HG03175 (cell line): Measurements from ENCODE around the gene CRAMP1.

Source experiments
- ATAC-seq: cut with Tn5 transposase; IDR thresholded peaks from one replicate; pipeline ENCODE4 v1.9.1; 2021; ENCODE audit warnings: mild to moderate bottlenecking, moderate library complexity; ENCODE audit not compliant: unreplicated experiment

Gene CRAMP1

DNA sequence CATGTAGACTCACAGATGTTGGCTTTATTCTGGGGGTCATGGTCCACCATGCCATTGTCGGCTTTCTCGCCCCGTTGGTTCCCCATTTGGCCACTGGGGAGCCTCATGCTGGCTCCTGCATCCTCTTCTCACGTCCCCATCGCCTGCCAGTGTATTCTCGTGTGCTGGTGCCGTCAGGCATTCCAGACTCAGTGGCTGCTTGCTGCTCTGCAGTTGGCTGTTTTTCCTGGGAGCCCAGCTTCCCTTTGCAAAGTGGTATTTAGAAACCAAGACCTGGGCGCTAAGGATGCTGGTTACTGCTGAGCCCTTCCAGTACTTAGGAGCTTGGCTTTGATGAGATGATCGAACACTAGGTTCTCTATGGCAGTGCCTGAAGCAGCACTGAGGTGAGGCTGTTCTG is 19.1 kb downstream of the CRAMP1 start:
- no peak for ATAC-seq

DNA sequence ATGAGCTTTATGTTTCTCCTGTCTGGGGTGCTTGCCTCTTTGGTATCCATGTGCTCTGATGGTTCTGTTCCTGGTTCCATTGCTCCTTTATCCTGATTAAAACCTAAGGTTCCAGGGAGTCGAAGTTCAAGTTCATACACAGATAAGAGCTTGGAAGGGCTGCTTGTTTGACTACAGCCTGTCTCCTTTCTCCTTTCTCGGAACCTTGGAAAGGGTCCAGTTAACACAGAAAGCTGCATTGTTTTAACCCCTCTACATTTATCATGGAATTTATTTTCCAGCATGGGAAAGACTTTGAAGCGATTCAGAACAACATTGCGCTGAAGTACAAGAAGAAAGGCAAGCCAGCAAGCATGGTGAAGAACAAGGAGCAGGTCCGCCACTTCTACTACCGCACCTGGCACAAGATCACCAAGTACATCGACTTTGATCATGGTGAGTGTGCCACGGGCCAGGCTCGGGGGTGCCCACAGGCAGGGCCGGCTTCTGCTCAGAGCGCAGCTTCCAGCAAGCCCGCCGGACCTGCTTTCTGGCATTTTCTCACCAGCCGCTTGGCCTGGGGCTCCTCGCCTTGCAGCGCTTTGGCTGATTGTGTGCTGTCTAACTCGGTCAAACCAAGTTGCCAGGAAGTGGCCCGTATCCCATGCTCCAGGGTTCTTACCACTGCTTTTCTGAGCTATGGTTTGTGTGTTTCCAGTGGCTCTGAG is 19.9 kb downstream of the CRAMP1 start:
- ATAC-seq: no peak

DNA sequence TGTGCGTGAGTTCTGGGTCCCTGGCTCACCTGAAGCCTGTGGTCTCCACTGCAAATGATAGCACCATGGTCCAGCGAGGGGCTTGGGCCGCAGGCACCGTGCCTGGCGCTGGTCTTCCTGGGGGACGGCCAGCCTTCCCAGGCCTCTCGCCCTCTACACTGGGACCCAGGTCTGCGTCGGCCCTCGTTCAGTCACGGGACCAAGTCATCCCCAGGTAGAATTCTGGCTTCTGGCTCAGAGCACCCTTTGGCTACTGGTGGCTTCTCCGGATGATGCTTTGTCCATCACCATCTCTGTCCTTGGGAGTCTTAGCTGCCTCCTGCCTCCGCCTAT is 20.4 kb downstream of the CRAMP1 start:
- no peak for ATAC-seq

DNA sequence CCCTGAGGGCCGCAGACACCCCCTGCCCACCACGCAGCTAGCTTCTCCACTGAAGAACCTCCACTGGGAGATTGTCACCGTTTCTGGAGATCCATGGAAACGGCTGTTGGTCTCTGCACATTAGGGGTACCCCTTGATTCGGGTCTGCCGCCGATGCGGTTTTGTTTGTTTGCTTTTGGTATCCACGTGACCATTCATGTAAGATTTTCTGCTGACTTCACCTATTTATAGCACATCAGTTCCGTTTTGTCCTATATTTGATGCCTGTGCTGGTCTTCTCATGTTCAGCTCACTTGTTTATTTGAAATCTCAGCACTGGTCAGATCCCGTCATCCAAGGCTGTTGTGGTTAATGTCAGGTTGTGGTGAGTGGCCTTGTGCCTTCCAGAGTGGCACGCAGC is 21.1 kb downstream of the CRAMP1 start:
- no peak for ATAC-seq

GRCh38 chr16:1634541-1634940 is 22.4 kb downstream of the CRAMP1 start:
- ATAC-seq: no peak

DNA sequence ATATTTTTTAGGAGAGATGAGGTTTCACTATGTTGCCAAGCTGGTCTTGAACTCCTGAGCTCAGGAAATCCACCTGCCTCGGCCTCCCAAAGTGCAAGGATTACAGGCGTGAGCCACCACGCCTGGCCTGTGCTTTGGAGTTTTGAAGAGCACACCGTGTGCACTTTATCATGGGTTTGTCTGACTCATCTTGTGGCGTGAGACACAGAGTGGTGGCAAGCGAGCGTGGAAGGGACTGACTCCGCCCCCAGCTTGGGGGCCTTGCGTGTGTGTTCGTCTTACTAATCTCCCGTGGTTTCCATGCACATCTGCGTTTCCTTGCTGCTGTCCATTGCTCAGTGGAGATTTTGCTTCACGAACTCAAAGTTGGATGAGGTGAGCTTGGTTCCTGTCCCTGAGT is 22.9 kb downstream of the CRAMP1 start:
- ATAC-seq: no peak

DNA sequence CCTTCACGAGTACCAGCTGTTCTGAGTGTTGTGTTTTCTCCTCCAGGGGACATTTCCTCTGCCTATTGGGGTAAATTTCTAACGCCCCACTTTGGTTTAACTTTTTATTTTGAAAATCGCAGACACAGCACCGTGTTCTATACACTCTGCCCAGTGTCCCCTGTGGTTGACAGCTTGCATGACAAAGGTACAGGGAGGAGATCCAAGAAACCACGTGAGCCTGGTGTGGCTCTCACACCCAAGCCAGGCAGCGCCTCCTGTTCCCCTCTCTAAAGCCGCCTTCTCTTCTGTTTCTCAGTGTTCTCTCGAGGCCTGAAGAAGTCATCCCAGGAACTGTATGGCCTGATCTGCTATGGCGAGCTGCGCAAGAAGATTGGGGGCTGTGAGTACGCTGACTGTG is 25.4 kb downstream of the CRAMP1 start:
- ATAC-seq: no peak

- ATAC-seq: no peak
Observed at GRCh38 chr16:1638757-1639156, 26.6 kb downstream of the CRAMP1 start.

DNA sequence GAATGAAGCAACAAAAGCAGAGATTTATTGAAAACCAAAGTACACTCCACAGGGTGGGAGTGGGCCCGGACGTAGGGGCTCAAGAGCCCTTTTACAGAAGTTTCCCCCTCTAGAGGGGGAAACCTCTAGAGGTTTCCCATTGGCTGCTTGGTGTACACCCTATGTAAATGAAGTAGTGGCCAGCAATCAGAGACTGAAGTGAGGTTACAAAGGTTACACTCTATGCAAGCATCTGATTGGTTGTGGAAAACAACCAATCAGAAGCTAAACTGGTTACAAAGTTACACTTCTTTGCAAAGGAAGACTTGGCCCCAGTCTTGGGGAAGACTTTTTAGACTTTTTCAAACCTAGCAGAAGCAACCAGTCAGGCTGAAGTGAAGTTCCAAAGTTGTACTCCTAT is 27.1 kb downstream of the CRAMP1 start:
- no peak for ATAC-seq

GRCh38 chr16:1639860-1640259 is 27.7 kb downstream of the CRAMP1 start:
- no peak for ATAC-seq

GRCh38 chr16:1640261-1640941 is 28.2 kb downstream of the CRAMP1 start:
- ATAC-seq: no peak

DNA sequence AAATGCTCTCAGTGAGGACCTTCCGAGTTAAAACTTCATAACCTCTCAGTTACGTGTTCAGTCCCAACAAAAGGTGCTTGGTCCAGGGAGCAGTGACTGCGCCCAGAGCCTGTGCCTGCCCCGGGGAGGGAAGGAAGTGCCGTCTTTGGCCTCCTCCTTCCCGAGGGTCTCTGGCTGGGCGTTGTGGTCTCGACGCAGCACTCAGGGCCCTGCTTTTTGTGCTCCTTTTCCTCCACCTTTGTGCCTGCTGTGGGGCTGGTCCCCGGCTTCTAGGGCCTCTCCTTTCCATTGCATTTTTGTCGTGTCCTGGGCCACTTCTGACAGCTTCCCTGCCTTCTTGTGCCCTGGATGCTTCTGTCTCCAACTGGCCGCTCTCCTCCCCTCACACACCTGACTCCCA is 29.1 kb downstream of the CRAMP1 start:
- no peak for ATAC-seq

DNA sequence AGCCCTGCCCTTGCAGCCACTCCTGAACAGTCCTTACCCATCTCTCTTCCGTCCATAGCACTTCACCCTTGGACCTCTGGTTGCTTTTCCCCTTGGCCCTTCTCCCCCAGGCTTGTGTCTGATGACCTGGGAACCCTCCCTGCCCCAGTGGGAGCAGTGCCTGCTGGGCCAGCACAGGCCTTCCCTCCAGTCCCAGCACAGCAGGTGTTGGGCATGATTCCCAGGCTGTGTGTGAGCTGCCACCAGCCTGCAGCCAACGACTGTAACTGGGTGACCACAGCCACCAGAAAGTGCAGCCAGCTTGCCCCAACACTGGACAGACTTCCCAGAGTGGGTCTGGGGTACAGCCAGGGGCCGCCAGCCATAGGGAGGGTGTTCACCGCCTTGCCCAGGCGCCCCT is 30.0 kb downstream of the CRAMP1 start:
- ATAC-seq: no peak

DNA sequence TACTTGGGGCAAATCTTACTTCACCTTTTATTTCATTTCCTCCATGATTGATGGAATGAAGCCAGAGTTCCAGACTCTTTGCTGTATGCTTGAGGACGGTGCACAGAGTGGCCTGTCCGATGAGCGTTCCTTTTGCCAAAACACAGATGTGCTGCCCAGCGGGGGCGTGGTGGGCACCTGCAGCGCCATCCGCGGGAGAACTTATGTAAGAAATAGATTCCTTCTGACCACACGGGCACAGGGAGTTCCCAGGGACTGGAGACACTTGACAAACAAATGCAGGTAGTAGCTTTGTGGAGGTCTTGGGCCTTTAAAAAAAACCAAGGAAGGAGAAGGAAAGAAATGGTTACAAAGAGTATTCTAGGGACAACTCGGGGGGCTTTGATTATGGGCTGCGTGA is 30.6 kb downstream of the CRAMP1 start:
- ATAC-seq: no peak

DNA sequence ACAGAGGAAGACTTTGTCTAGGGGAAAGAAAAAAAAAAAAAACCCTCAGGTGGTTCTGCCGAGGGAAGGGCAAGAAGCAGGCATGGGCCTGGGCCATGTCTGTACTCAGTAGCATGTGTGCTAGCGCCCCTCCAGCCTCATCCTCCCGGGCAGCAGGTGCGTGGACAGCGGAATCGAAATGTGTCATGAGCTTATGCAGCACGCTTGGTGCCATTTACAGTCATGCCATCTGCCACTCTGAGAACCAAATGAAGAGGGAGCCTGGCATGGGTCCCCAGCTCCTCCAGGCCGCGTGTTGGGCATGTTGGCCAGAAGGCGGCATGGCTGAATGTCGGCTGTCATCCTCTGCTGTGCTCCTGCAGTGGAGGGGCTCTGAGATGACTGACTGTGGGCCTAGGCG is 31.4 kb downstream of the CRAMP1 start:
- ATAC-seq: no peak

- no peak for ATAC-seq
Observed at GRCh38 chr16:1645914-1646525, 33.9 kb downstream of the CRAMP1 start.

DNA sequence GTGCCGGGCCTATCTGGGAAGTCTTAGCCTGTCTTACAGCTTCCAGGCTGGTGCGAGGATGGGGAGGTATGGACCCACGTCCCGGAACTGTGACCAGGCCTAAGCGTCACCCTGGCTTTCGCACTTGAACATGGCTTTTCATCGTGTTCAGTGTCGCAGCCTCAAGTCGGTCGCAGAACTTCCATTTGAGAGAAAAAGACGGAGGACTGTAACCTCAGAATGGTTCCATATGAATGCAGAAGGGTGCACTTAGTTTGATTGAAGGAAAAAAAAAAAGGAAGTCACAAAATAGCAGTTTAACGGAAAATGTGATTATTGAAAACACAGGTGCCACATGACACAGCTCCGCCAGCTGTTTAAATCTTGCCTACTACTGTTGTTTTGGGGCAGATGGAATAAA is 35.7 kb downstream of the CRAMP1 start:
- ATAC-seq: no peak

- ATAC-seq: no peak
Observed at GRCh38 chr16:1650131-1650530, 38.0 kb downstream of the CRAMP1 start.

GRCh38 chr16:1651094-1651973 is 39.2 kb downstream of the CRAMP1 start:
- no peak for ATAC-seq

DNA sequence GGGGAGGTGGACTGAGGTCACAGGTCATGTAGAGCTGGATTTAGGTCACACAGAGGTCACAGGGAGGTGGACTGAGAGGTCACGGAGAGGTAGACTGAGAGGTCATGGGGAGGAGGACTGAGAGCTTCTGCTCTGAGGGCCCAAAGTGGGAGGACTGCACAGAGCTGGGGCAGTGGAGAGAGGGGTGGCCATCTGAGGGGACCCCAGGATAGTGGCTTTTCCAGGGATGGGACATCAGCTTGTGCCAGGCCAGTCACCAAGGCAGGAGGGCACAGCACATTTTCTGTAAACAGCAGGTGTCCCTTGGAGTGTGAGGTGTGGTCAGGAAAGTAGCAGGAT is 39.8 kb downstream of the CRAMP1 start:
- ATAC-seq: no peak

- ATAC-seq: no peak
Observed at GRCh38 chr16:1653023-1653422, 40.9 kb downstream of the CRAMP1 start.
